K562 (cell line): ENCODE results near the gene PEDS1. TPM values are rescaled to one million over a fixed set of nuclear protein-coding genes. Genes with fewer than 3 reads are reported as not detected.
A peak's percentile ranks its signal among the peaks of the same experiment; 100 is the strongest.

Source experiments
- ARHGAP35 ChIP-seq: fragments of 450-650 bp; IDR thresholded peaks from 2 replicates; pipeline ENCODE4 v1.6.1; 2018; ENCODE audit not compliant: partially characterized antibody
- BRCA1 ChIP-seq, 2 experiments: fragments of 450-650 bp in 1 of 2; sonication (generic) in 1 of 2; formaldehyde crosslinking in 1 of 2; IDR thresholded peaks; 2 replicates each; pipeline versions ENCODE4 v1.5.0 to v1.6.1; 2017 to 2020; ENCODE audit warnings: mild to moderate bottlenecking in 1 of 2, missing genetic modification reagents in 1 of 2
- CC2D1A ChIP-seq: fragments of 450-650 bp; IDR thresholded peaks from 2 replicates; pipeline ENCODE4 v1.6.1; 2017; ENCODE audit warnings: mild to moderate bottlenecking
- FOXA3 ChIP-seq, 2 experiments: fragments of 450-650 bp in 1 of 2; sonication (generic) in 1 of 2; formaldehyde crosslinking; IDR thresholded peaks in 1 of 2; conservative IDR thresholded peaks in 1 of 2; 2 replicates each; pipeline versions ENCODE4 v1.4.0 to v1.8.0; 2020 to 2022; ENCODE audit warnings: mild to moderate bottlenecking in 2 of 2, missing genetic modification reagents in 1 of 2
- KDM5B ChIP-seq: fragments of 200-600 bp; sonication (generic); IDR thresholded peaks from 2 replicates; pipeline ENCODE4 v1.6.1; 2012; ENCODE audit warnings: low read depth, mild to moderate bottlenecking, moderate library complexity, low read length, control low read depth, inconsistent platforms; ENCODE audit not compliant: insufficient replicate concordance
- NEUROD1 ChIP-seq: fragments of 150-350 bp; IDR thresholded peaks from 2 replicates; pipeline ENCODE4 v1.6.1; 2014; ENCODE audit warnings: borderline replicate concordance, low read length, low read depth; ENCODE audit not compliant: partially characterized antibody
- POU5F1 ChIP-seq: fragments of 150-350 bp; IDR thresholded peaks from 2 replicates; pipeline ENCODE4 v1.6.1; 2014; ENCODE audit warnings: borderline replicate concordance, low read length, low read depth, mild to moderate bottlenecking; ENCODE audit not compliant: partially characterized antibody
- RNF2 ChIP-seq: sonication (generic); IDR thresholded peaks from 2 replicates; pipeline ENCODE4 v1.6.1; 2016
- STAT5A ChIP-seq: IDR thresholded peaks from 2 replicates; pipeline ENCODE4 v1.6.1; 2012; ENCODE audit warnings: low read length, inconsistent platforms, borderline replicate concordance
- TAF7 ChIP-seq: fragments of 450-650 bp; IDR thresholded peaks from 2 replicates; pipeline ENCODE4 v1.6.1; 2016; ENCODE audit warnings: missing genetic modification characterization, missing compliant biosample characterization
- TEAD2 ChIP-seq: fragments of 450-650 bp; IDR thresholded peaks from 2 replicates; pipeline ENCODE4 v1.6.1; 2016; ENCODE audit warnings: missing genetic modification characterization, control low read depth, missing compliant biosample characterization
- U2AF2 ChIP-seq: fragments of 200-400 bp; formaldehyde crosslinking; optimal IDR thresholded peaks from 2 replicates; pipeline ENCODE3; 2017; ENCODE audit warnings: low read depth, mild to moderate bottlenecking, low read length
- ZNF12 ChIP-seq: sonication (generic); formaldehyde crosslinking; IDR thresholded peaks from 2 replicates; pipeline ENCODE4 v1.4.0; 2020; ENCODE audit warnings: mild to moderate bottlenecking, missing genetic modification reagents
- ZNF134 ChIP-seq: fragments of 250-450 bp; sonication (Bioruptor Pico); conservative IDR thresholded peaks from 2 replicates; pipeline ENCODE4 v1.4.0; 2020
- ZNF609 ChIP-seq: sonication (generic); formaldehyde crosslinking; IDR thresholded peaks from 2 replicates; pipeline ENCODE4 v1.8.1; 2023; ENCODE audit warnings: missing genetic modification reagents, mild to moderate bottlenecking, borderline replicate concordance
- polyA plus RNA-seq, 8 experiments: library from polyadenylated mRNA; depleted of rRNA in 4 of 8; stranded (reverse) in 5 of 8; unstranded in 3 of 8; fragments of >200 nt; fragmentation: Nextera tagmentation in 2 of 8; fragmentation: Illumina TruSeq in 1 of 8; extraction: Ambion mirVana in 2 of 8; extraction: Trizol in 1 of 8; gene quantifications; 2 replicates each; pipeline versions ENCODE4 v1.2.1 to v1.2.3, GENCODE V29; 2011 to 2014; ENCODE audit warnings: inconsistent platforms in 1 of 8, missing spikeins in 1 of 8
- total RNA-seq, 7 experiments: library from RNA; depleted of rRNA in 6 of 7; stranded (reverse); fragments of >200 nt in 6 of 7; fragmentation: Illumina TruSeq in 2 of 7; extraction: Trizol in 2 of 7; gene quantifications; 2 replicates each; pipeline versions ENCODE4 v1.2.1 to v1.2.3, GENCODE V29; 2011 to 2021; ENCODE audit warnings: low replicate concordance in 1 of 7
- TF ChIP-seq, protein P1 (sequence below): sonication (generic); formaldehyde crosslinking; IDR thresholded peaks from 2 replicates; pipeline ENCODE4 v1.4.0; 2020; ENCODE audit warnings: mild to moderate bottlenecking, missing genetic modification reagents
- TF ChIP-seq, protein P2 (sequence below): fragments of 450-650 bp; IDR thresholded peaks from 2 replicates; pipeline ENCODE4 v1.6.1; 2018; ENCODE audit warnings: mild to moderate bottlenecking, low read depth; ENCODE audit not compliant: partially characterized antibody

Gene PEDS1
- total and polyA plus RNA-seq, 9 of the 15 experiments (the other 6 are each of a cell fraction or from before 2014, with no cell fraction given): 2.9 to 38.5 (median 24.2) TPM

GRCh38 chr20:50165684-50166554 is 12.4 kb upstream of the PEDS1 start (continued):
- TF ChIP-seq, protein P1, sequence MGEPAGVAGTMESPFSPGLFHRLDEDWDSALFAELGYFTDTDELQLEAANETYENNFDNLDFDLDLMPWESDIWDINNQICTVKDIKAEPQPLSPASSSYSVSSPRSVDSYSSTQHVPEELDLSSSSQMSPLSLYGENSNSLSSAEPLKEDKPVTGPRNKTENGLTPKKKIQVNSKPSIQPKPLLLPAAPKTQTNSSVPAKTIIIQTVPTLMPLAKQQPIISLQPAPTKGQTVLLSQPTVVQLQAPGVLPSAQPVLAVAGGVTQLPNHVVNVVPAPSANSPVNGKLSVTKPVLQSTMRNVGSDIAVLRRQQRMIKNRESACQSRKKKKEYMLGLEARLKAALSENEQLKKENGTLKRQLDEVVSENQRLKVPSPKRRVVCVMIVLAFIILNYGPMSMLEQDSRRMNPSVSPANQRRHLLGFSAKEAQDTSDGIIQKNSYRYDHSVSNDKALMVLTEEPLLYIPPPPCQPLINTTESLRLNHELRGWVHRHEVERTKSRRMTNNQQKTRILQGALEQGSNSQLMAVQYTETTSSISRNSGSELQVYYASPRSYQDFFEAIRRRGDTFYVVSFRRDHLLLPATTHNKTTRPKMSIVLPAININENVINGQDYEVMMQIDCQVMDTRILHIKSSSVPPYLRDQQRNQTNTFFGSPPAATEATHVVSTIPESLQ (CRISPR knock-in tag): no peak
- TF ChIP-seq ZNF134 (CRISPR knock-in tag) (0 out of 2 replicates have a peak, but pooled peaks have one; percentile 7), BRCA1 (IDR thresholded peaks at IDR 0.05) (no peak), BRCA1 (CRISPR knock-in tag; IDR thresholded peaks at IDR 0.05) (no peak), U2AF2 (no peak), CC2D1A (0 out of 2 replicates have a peak, but pooled peaks have one; percentile 55), ZNF12 (no peak), NEUROD1 (peak; percentile 86), KDM5B (peak; percentile 76), TAF7 (tag) (peak; percentile 43; the same call in 1 of the 2 replicates), ARHGAP35 (no peak), TEAD2 (tag) (peak; percentile 97), ZNF609 (CRISPR knock-in tag) (no peak), POU5F1 (no peak), STAT5A (peak; percentile 81), RNF2 (peak; percentile 89), FOXA3 (CRISPR knock-in tag; conservative IDR thresholded peaks at IDR 0.05 in 1 of 2, IDR thresholded peaks at IDR 0.05 in 1 of 2) (peak; percentile 91 to 98)
- TF ChIP-seq, protein P2, sequence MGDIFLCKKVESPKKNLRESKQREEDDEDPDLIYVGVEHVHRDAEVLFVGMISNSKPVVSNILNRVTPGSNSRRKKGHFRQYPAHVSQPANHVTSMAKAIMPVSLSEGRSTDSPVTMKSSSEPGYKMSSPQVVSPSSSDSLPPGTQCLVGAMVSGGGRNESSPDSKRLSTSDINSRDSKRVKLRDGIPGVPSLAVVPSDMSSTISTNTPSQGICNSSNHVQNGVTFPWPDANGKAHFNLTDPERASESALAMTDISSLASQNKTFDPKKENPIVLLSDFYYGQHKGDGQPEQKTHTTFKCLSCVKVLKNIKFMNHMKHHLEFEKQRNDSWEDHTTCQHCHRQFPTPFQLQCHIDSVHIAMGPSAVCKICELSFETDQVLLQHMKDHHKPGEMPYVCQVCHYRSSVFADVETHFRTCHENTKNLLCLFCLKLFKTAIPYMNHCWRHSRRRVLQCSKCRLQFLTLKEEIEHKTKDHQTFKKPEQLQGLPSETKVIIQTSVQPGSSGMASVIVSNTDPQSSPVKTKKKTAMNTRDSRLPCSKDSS: no peak
